ENCODE results near the gene SLC1A1.

- TF ChIP-seq, protein P1, sequence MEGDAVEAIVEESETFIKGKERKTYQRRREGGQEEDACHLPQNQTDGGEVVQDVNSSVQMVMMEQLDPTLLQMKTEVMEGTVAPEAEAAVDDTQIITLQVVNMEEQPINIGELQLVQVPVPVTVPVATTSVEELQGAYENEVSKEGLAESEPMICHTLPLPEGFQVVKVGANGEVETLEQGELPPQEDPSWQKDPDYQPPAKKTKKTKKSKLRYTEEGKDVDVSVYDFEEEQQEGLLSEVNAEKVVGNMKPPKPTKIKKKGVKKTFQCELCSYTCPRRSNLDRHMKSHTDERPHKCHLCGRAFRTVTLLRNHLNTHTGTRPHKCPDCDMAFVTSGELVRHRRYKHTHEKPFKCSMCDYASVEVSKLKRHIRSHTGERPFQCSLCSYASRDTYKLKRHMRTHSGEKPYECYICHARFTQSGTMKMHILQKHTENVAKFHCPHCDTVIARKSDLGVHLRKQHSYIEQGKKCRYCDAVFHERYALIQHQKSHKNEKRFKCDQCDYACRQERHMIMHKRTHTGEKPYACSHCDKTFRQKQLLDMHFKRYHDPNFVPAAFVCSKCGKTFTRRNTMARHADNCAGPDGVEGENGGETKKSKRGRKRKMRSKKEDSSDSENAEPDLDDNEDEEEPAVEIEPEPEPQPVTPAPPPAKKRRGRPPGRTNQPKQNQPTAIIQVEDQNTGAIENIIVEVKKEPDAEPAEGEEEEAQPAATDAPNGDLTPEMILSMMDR (IDR thresholded peaks at IDR 0.05) = no peak
- TF ChIP-seq POLR2A (IDR thresholded peaks at IDR 0.05) = no peak
Measured at GRCh38 chr9:4615778-4616177, 125.5 kb downstream of the SLC1A1 start.

All from heart left ventricle (tissue), 13 donors.